Common myeloid progenitor, CD34-positive (primary cell): ENCODE measurements around the gene ATP11B.

Experiments used
- CTCF ChIA-PET: fragments of 350-600 bp; sonication (Branson Sonifier 250); formaldehyde crosslinking; loops from one replicate; lab custom pipeline; 2021; ENCODE audit warnings: antibody characterized with exemption; lab: Charles Lee
- POLR2A ChIA-PET: fragments of 350-600 bp; sonication (Branson Sonifier 250); formaldehyde crosslinking; loops from one replicate; lab custom pipeline; 2021; ENCODE audit warnings: antibody characterized with exemption; lab: Charles Lee
- DNase-seq, 3 donors: peaks; one replicate each; pipeline versions ENCODE4 v3.0.0 to v3.0.0-alpha.2; 2013
- H3K27ac ChIP-seq, 2 experiments: 1 replicate in 1 of 2; 2 replicates in 1 of 2; pipeline ENCODE4 v1.7.0; 2013; ENCODE audit warnings: inconsistent platforms in 2 of 2, low read length in 2 of 2, mild to moderate bottlenecking in 2 of 2, low read depth in 1 of 2, moderate library complexity in 1 of 2; ENCODE audit not compliant: severe bottlenecking in 2 of 2, insufficient read depth in 1 of 2, poor library complexity in 1 of 2
- H3K27me3 ChIP-seq, 5 experiments: replicated peaks in 2 of 5; 1 replicate in 3 of 5; 2 replicates in 2 of 5; pipeline versions ENCODE4 v1.6.1 to v1.7.0; 2013; ENCODE audit warnings: low read length in 4 of 5, mild to moderate bottlenecking in 2 of 5, moderate library complexity in 2 of 5, inconsistent platforms in 1 of 5; ENCODE audit not compliant: insufficient read depth in 5 of 5, control insufficient read depth in 4 of 5
- H3K36me3 ChIP-seq, 4 experiments: 1 replicate in 2 of 4; 2 replicates in 2 of 4; pipeline versions ENCODE4 v1.6.1 to v1.7.0; 2013; ENCODE audit warnings: low read length in 3 of 4, control low read depth in 1 of 4, mild to moderate bottlenecking in 1 of 4; ENCODE audit not compliant: control insufficient read depth in 4 of 4, insufficient read depth in 4 of 4
- H3K4me1 ChIP-seq, 4 experiments: 1 replicate in 3 of 4; 2 replicates in 1 of 4; pipeline versions ENCODE4 v1.6.1 to v1.7.1; 2013; ENCODE audit warnings: low read length in 3 of 4, mild to moderate bottlenecking in 3 of 4, control low read depth in 1 of 4, inconsistent platforms in 1 of 4, moderate library complexity in 1 of 4; ENCODE audit not compliant: control insufficient read depth in 4 of 4, insufficient read depth in 4 of 4; ENCODE audit errors: control extremely low read depth in 1 of 4
- H3K4me3 ChIP-seq, 7 experiments: 1 replicate in 4 of 7; 2 replicates in 3 of 7; pipeline versions ENCODE4 v1.5.1 to v1.7.0; 2013; ENCODE audit warnings: mild to moderate bottlenecking in 7 of 7, low read length in 6 of 7, moderate library complexity in 6 of 7, inconsistent platforms in 2 of 7, low read depth in 2 of 7, control low read depth in 1 of 7; ENCODE audit not compliant: insufficient read depth in 4 of 7, control insufficient read depth in 1 of 7; ENCODE audit errors: extremely low read depth in 1 of 7
- H3K9me3 ChIP-seq, 5 experiments: 1 replicate in 4 of 5; 2 replicates in 1 of 5; pipeline versions ENCODE4 v1.6.1 to v1.7.1; 2013; ENCODE audit warnings: low read length in 4 of 5, mild to moderate bottlenecking in 2 of 5, inconsistent platforms in 1 of 5, low read depth in 1 of 5, moderate library complexity in 1 of 5; ENCODE audit not compliant: control insufficient read depth in 4 of 5, insufficient read depth in 2 of 5; ENCODE audit errors: control extremely low read depth in 1 of 5
- WGBS: methylation state at CpG from one replicate; pipeline ENCODE4 v1.1.5; 2013; ENCODE audit not compliant: insufficient coverage; 5-methylcytosine and 5-hydroxymethylcytosine counted together

Gene ATP11B

GRCh38 chr3:182785756-182786155 is 7.5 kb upstream of the ATP11B start:
- Histone ChIP-seq H3K9me3 (no peaks in the 10 kb centered on the region), H3K4me3 (no peak overlapping the region), H3K27me3 (no peaks in the 10 kb centered on the region), H3K4me1 (peaks cover 8 to 16% (median 10%) of the 10 kb centered on the region in 4 experiments), H3K36me3 (no peaks in the 10 kb centered on the region), H3K27ac (no peak overlapping the region)
- POLR2A ChIA-PET = no interaction called here
- no peak for DNase-seq
- CTCF ChIA-PET = no interaction called here

GRCh38 chr3:182786564-182787196 is 6.6 kb upstream of the ATP11B start:
- CTCF ChIA-PET = no interaction called here
- no peaks in the 10 kb centered on the region for H3K36me3 ChIP-seq
- no peak overlapping the region for H3K4me3 ChIP-seq
- WGBS = 90% methylated on average over 3 of the region's 5 CpGs
- no peaks in the 10 kb centered on the region for H3K9me3 ChIP-seq
- H3K27me3 ChIP-seq = no peaks in the 10 kb centered on the region
- POLR2A ChIA-PET = no interaction called here
- H3K27ac ChIP-seq = no peak overlapping the region
- peaks cover 8 to 16% (median 10%) of the 10 kb centered on the region in 4 experiments for H3K4me1 ChIP-seq
- no peak for DNase-seq

DNA sequence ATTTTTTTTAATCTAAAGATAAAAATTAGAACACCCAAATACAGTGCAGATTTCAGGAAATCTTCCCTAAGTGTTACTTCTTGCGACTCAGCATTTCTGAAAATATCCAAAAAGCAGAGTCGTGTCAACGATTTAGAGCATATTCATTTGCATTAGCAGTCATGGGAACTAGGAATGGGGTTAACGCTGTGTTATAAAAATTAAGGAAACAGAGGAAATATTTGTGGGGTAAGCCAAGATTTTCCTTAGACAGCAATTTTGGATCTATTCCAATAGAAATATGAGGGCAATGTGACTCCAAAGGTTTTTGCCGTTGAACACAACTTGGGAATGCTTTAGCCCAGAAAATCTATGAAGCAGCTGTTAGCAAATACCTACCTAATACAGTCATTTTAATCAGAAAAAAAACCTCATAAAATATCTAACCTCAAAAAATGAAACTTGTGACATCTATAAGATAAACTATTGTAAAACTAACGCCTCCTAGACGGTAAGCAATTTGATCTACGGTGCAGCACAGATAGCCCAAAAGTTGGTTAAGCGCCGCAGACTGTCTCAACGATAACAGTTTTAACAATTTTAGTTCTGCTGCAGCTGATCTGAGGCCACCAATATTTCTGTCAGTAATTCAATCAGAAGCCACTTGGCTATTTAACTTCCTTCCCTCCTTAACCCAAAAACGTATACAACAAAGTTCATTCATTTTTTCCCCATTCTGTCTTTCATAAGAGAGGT is 5.8 kb upstream of the ATP11B start:
- H3K27ac ChIP-seq = no peak overlapping the region
- WGBS = 70% methylated on average over 9 of the region's 12 CpGs
- H3K9me3 ChIP-seq = no peaks in the 10 kb centered on the region
- POLR2A ChIA-PET = no interaction called here
- H3K4me3 ChIP-seq = no peak overlapping the region
- H3K4me1 ChIP-seq = peaks cover 9 to 18% (median 10%) of the 10 kb centered on the region in 4 experiments
- no peaks in the 10 kb centered on the region for H3K36me3 ChIP-seq
- peak in 2 of 3 donors; percentile 40 to 65 for DNase-seq
- CTCF ChIA-PET = interaction anchor here (2.3 kb wide), 1 partner anchor 76 kb away, joined by 7 read pairs; no protein-coding TSS in a partner anchor
- H3K27me3 ChIP-seq = no peaks in the 10 kb centered on the region

DNA sequence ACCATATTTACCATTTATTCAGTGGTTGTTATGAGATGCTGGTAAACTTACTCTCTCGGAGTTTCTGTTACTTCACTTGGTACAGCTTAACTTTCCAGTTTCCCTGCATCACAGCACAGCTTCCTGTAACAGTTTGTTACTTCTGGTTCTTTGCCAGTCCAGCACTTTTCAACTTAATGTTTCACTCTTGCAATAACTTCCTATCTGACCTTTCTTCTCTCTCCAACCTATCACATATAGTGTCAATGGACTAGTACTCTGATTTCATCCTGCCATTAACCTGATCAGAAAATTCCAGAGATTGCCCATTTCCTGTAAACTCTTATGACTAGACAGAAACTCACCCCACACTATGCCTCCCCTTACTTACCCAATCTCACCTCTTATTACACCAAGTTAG is 3.9 kb upstream of the ATP11B start:
- CTCF ChIA-PET = interaction anchor here (1.6 to 2.3 kb wide), 2 partner anchors 48 to 78 kb away, joined by 5 to 7 read pairs; no protein-coding TSS in a partner anchor
- WGBS = no CpG with 5 or more reads among the region's 1 CpG

GRCh38 chr3:182790612-182791011 is 2.7 kb upstream of the ATP11B start:
- WGBS = 100% methylated on average over 1 of the region's 1 CpG
- Histone ChIP-seq H3K27ac (no peak overlapping the region), H3K4me3 (no peak overlapping the region), H3K9me3 (no peaks in the 10 kb centered on the region), H3K36me3 (no peaks in the 10 kb centered on the region), H3K4me1 (peaks cover 22 to 38% (median 26%) of the 10 kb centered on the region in 4 experiments), H3K27me3 (no peaks in the 10 kb centered on the region)
- DNase-seq = no peak
- ChIA-PET CTCF (interaction anchor here (1.4 to 1.6 kb wide), 3 partner anchors 46 to 77 kb away, joined by 4 to 5 read pairs (median 4); no protein-coding TSS in a partner anchor), POLR2A (no interaction called here)

More for the DNA sequence above, 3.9 kb upstream of the ATP11B start:
- H3K9me3 ChIP-seq = no peaks in the 10 kb centered on the region
- no peak overlapping the region for H3K27ac ChIP-seq
- POLR2A ChIA-PET = no interaction called here
- no peaks in the 10 kb centered on the region for H3K27me3 ChIP-seq
- H3K4me3 ChIP-seq = peak overlapping the region in 3 of 7 experiments; percentile 5 to 48 (median 32)
- no peaks in the 10 kb centered on the region for H3K36me3 ChIP-seq
- DNase-seq = peak in 2 of 3 donors; percentile 36 to 46
- peaks cover 12 to 25% (median 16%) of the 10 kb centered on the region in 4 experiments for H3K4me1 ChIP-seq

DNA sequence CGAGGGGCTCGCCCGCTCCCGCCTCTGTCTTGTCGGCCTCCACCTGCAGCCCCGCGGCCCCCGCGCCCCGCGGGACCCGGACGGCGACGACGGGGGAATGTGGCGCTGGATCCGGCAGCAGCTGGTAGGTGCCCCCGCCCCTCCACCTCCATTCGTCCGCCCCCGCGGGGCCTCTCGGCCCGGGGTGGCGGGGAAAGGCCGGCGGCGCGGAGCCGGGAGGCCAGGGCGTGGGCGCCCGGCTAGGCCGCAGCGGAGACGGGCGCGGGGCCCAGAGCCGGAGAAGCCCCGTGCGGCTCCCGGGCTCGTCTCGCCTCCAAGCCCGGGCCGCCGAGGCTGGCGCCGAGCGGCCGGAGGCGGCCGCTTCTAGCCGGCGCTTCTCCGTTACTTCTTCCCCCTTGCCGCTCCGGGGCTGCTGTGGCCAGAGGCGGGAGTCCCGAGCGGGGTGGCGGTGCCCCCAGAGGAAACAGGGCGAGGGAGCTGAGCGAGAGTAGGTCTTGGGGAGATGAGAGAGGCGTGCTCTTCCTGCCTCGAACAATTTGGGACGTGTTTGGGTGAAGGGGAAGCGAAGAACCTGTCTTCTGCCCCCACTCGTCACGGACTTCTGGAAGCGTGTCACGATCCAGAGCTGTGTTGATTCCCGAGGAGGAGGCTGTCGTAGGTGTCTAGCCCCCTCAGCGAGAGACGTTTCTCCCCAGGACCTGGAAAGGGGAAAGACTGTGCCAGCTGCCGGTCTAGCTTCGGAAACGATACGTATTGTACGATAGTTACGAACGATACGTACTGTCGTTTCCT is 555 bp downstream of the ATP11B start:
- Histone ChIP-seq H3K4me1 (peaks cover 20 to 34% (median 25%) of the 10 kb centered on the region in 4 experiments), H3K9me3 (no peaks in the 10 kb centered on the region), H3K27ac (peak overlapping the region; percentile 73 to 93), H3K4me3 (peak overlapping the region; percentile 66 to 100 (median 91)), H3K27me3 (no peaks in the 10 kb centered on the region), H3K36me3 (no peaks in the 10 kb centered on the region)
- WGBS = under 1% methylated on average over 81 of the region's 86 CpGs
- peak; percentile 32 to 59 (median 48) for DNase-seq
- POLR2A ChIA-PET = no interaction called here
- CTCF ChIA-PET = interaction anchor here (0.7 to 1.2 kb wide), 4 partner anchors 10 to 80 kb away, joined by 3 to 5 read pairs (median 4); no protein-coding TSS in a partner anchor
